GM19328 (cell line): ENCODE results near the gene CRTC1.

ENCODE experiments used
- ATAC-seq: cut with Tn5 transposase; IDR thresholded peaks from one replicate; pipeline ENCODE4 v1.9.1; 2021; ENCODE audit warnings: mild to moderate bottlenecking, moderate library complexity; ENCODE audit not compliant: unreplicated experiment

The CRTC1 gene

DNA sequence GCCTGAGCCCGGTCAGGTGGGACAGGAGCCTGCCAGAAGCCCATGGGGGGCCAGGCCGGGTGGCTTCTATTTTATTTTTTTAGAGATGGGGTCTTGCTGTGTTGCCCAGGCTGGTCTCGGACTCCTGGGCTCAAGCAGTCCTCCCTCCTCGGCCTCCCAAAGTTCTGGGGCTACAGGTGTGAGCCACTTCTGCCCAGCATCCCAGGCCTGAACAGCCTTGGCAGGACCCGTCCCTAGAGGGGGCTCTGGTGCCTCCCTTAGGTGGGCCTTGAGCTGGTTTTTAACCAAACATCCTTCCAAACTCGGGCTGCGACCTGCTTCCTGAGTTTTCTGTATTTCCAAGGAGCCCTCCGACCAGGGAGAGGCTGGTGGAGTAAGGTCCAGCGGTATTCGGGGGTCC is 97.2 kb downstream of the CRTC1 start:
- no peak for ATAC-seq

DNA sequence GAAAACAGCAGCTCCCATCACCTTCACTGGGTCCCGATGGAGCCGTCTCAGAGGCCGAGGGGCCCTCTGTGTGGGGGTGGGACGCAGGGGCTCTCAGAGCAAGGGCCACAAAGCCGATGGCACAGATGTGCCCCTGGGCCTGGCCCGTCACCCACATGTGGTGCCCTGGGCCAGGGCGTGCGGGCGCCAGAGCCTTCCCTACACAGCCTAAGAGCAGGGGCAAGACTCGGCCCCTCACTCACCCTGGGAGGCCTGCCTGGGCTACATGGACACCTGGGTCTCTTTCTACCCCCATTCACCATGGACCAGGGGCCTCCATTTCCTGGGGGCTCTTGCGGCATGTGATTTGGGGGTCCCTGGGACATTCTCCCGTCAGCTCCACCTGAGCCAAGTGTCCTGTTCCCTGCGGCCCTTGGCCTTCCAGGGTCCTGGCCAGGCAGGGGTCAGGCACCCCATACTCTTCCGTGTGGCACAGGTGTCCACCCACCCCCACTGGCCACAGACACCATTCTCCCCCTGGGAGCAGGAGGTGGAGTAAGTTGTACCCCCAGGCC is 97.6 kb downstream of the CRTC1 start:
- ATAC-seq, result no peak

DNA sequence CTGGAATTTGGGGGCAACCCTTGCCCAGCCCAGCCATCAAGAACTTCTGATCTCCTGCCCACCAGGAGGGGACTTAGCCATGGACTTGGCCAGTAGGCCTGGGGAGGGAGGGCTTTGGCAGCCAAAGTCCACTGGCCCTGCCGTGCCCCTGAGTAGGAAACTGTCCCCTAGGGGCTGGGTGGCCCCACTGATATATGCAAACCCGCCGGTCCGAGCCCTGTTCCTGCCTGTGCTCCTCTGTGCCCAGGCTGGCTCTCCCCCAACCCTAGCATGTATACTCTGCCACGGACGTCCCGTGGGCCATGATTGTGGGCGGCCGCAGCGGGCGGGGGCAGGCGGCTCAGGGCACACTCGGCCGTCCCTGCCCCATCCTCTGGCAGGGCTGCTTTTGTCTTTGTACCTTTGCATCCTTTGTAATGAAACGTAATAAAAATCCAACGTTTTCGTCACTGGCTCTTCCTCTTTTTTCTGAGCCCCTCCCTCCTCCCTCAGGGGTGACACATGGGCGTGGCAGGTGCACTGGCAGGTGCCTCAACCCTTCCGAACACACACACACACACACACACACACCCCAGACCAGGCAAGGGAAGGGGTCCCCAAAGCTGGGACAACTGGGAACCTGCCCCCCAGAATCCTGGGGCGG is 98.5 kb downstream of the CRTC1 start:
- ATAC-seq, result no peak

DNA sequence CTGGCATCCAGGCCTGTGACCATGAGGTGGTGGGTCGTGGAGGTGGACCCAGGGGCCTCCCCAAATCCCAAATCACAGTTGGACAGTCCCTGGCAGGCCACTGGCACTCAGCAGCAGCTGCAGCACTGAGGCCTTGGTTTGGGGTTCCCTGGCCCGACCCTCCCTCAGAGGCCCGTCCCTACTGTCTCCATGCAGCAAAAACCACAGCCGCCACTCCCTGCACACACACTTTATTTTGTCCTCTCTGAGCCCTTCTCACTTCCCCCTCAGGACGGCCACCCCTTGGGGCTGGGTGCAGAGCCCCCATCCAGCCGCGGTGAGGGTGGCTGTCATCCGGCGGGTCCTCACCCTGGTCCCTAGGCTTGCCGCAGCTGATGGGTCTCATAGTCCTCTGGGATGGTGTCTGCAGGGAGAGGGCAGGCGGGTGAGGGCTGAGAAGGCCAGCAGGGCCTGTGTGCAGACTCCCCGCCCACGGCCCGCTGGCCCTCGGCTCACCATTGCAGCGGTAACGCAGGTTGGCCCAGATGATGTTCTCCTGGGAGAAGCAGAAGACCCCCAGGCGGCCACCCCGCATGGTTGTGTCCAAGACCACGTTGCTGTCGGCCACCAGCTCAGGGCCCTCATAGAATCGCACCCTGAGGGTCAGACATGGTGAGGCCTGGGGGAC is 99.2 kb downstream of the CRTC1 start:
- no peak for ATAC-seq

DNA sequence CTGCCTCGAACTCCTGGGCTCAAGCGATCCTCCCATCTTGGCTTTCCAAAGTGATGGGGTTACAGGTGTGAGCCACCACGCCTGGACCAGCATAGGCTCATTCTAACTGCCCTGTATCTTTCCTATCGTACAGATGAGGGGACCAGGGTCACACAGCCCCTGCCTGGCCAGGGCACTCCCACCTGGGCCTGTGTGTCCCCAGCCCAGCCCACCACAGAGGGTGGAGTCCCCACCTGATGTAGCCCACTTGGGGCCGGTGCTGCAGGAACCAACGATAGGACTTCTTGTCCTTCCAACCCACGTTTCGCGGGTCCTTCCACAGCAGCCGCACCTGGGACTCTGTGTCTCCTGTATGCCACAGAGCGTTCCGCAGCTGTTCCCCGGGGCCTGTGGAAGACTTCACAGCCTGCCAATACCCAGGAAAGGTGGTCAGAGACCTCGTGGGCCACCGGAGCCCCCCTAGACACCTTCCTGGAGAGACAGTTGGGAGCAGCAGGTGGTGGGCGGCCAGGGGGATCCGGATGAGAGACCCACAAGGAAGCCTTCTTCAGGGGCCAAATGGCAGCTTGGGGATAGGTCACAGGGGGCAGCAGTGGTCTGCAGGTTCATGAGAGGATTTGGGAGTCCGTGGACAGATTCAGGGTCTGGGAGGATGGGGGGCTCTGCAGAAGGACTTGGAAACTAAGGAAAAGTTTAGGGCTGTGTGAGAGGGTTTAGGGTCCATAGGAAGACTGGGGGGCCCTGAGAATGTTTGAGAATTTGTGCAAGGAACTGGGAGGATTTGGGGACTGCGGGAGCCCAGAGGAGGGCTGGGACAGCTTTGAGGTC is 100.7 kb downstream of the CRTC1 start:
- no peak for ATAC-seq

DNA sequence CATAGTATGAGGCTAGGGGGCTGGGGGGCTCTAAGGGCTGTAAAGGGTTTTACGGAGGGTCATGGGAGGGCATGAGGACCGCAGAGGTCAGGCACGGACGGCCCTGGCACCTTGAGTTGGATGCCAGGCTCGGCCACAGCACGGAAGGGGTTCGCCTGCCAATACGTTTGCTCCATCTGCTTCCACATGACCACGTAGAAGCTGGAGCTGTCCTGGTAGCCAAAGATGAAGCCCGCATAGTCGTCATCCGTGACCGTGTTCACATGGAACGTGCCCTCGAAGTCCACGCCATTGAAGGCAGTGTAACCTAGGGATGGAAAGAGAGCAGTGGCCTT is 101.3 kb downstream of the CRTC1 start:
- ATAC-seq, result no peak

DNA sequence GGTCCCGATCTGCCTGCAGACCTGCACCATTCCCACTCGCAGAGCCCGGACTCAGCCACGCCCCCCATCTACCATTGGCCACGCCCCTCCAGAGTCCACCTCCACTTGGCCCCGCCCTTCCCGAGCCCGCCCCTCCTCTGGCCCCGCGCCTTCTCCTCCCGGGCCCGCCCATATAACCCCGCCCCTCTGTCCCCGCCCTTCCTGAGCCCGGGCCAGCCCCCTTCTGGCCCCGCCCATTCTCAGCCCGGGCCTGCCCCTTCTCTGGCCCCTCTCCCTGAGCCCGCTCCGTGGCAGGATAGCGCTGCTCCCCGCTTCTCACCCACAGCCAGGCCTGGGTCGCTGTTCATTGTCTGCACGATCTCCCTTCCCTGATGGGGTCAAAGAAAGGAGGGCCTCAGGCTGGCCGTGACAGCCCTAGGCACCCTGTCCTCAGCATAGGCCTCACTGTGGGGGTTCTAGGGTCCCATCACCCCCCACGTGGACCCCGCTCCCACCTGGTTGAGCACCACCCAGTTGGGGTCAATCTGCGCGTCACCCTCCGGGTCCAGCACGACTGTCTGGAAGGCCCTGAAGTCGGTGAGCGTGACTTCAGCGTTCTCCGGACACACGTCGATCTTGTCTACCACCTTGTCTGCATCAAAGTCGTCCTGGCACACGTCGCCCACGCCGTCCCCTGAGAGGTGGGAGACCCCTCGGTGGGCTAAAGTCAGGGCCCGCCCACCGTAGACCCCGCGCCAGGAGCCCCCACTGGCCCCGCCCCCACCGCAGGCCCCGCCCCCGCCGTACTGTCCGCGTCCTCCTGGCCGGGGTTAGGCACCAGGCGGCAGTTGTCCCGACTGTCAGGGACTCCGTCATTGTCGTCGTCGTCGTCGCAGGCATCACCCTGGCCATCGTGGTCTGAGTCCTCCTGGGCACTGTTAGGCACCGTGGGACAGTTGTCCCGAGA is 102.0 kb downstream of the CRTC1 start:
- no peak for ATAC-seq

DNA sequence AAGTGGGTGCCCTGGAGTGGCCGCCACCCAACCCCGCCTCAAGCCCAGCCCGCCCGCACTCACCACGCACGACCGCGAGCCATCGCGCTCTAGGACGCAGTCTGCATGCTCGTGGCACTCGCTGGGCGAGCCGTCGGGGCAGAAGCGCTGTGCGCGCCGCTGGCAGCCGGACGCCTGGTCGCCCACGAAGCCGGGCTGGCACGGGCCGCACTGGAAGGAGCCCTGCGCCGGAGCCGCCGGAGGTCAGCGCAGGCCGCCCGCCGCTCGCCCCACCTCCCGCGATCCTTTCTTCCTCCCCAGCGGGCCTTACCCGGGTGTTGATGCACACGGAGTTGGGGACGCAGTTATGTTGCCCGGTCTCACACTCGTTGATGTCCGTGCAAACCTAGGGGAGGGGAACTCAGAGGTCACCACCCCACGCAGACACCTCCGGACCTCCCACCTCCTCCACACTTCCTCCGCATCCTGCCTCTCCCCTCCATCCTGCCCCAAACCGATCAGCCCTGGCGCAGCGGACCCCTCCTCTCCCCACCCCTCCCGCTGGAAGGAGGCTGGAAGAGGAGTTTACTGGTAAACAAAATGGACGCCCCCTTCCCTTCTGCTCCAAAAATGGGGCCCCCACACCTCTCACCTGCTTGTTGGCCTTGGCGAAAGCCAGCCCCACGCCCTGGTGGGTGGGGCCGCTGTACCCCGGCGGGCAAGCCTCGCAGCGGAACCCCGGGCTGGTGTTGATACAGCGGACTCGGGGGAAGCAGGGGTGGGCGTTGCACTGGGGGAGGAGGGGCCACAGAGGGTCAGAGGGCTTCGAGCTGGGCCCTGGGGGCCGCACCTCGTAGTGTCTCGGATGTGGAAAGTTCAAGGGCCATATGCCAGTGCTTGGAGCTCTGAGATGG is 105.3 kb downstream of the CRTC1 start:
- ATAC-seq, result no peak

DNA sequence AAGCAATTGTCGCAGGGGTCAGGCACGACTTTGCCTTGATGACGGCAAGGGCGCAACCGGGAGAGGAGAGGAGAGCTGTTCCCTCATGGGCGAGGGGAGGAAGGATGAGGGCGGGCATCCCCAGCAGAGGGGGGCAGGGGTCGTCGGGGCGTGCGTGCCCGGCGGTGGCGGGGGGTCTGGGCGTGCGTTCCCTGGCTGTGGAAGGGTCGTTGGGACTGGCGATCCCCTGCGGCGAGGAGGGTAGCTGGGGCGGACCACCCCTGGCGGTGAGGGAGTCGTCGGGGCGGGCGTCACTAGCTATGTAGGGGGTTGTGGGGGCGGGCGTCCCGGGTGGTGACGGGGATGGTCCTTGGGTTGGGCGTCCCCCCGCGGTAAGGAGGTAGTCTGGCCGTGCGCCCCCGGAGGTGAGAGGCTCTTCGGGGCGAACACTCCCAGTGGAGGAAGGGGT is 106.0 kb downstream of the CRTC1 start:
- no peak for ATAC-seq

DNA sequence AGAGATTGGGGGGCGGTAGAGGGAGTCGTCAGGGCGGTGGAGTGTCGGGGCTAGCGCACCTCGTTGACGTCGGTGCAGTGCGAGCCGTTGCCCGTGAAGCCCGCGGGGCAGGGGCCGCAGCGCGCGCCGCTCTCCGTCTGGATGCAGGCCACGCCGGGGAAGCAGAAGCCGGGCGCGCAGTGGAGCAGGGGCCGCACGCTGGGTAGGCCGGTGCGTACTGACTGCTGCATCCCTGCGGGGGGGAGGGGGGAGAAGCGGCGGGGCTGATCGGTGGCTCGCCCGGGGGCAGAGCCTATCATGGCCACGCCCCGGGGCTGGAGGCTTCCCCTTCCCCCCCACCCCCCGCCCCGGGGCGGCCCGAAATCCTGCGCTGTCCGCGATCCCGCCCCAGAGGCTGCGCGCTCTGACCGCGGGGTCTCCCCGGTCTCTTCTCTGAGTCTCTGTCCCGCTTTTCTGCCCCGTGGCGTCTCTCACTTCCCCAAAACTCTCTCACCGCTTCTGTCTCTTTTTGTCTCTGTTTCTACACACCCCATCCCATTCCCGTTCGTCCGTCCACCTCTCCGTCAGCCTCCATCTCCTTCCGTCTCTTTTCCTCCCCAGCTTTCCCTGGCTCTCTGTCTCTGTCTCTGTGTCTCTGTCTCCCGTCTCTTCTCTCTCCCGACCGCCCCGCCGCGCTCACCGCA is 106.5 kb downstream of the CRTC1 start:
- ATAC-seq, result no peak

DNA sequence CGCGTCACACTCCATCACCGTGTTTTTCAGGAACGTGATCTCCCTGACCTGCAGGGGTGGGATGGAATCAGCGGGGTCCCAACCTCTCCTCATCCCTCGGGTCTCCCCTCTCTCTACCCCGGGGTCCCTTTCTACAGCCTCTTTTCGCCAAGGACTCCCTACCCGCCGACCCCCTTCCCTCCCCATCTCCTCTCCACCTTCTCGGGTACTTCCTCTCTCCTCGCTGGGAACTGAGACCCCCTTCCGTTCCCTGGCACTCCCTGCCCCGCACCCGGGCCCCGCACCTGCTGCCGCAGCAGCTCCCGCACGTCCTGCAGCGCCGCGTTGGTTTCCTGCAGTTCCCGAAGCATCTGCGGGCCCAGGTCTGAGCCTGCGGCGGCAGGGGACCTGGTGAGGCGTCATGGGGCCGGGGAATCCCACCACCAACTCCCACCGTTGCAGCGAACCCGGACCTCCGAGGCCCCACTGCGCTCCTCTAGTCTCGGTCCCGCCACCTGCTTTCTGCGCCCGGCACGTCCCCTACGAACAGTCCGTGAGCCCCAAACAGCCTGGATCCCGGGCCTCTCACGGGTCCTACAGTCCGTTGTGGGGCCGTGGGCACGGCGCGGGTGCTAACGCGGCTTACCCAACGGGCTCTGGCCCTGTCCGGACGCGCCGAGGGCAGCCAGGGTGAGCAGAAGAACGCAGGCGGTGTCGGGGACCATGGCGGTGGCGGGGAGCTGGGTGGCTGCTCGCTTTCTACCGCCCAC is 107.3 kb downstream of the CRTC1 start, which contains the start of gene COMP:
Gene COMP (minus strand): TSS at position 740 of the 749 bp plus-strand sequence. CDS start 36 bp downstream, at position 704.
- no peak for ATAC-seq

DNA sequence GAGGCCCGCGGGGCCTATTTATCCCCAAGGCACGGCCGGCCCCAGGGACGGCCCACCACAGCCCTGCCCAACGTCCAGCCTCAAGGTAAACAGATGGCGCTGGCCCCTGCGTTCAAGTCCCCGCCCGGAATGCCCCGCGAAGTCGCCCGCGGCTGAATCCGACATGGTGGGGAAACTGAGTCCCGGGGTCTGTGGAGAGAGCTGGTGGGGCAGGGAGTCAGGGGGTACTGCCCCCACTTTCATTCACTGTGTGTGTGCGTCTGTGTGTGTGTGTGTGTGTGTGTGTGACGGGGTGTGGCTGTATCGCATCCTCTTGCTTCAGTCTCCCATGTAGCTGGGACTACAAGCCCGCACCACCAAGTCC is 107.8 kb downstream of the CRTC1 start:
- no peak for ATAC-seq

DNA sequence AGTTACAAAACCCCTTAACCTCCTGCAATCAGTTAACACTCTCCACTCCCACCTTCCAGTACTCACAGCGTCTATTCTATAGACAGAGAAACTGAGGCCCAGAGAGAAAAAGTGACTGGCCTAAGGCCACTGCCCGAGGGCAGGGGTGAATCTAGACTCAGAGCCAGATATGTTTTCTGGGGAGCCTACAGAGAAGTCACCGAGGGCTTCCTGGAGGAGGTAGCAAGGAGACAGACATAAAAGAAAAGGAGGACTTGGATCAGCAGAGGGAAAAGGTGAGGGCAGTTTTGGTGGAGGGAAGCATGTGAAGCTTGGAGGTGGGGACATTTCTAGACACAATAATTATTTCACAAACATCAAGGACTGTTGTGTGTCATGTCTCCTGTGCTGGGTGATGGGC is 109.2 kb downstream of the CRTC1 start:
- no peak for ATAC-seq

DNA sequence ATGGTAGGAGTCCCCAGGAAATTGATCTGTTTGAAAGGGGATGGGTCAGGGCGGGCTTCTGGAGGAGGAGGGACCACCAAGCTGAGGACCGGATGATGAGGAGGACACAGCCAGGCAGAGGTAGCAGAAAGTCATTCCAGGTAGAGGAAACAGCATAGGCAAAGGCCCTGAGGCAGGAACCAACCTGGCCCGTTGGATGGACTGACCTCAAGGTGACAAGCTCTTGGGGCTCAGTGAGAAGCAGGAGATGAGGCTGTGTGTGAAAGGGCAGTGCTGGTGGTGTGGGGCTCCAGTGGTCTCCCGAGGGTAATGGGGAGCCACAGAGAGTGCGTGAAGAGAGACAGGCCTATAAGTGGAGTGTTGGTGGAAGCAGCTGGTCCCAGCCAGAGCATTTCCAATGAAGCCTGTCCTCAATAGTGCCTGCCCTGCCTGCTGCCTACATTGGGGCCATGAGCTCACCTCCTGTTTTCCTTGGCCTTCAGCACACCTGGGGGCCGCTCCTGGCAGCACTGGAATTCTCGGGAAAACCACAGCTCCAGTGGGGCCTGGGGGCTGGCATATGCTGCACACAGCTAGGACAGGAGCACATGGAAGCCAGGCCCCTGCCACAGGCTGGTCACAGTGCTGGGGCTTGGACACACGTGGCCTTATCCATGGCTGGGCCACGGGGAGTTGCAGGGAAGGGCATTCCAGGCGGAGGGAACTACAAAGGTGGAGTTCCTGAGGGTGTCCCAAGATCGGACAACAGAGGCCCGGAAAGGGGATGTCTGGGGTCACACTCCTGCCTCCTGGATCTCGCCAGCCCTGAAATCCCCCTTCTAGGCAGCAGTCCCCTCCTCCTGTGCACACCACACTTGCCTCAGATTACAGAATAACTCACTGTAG is 109.9 kb downstream of the CRTC1 start:
- no peak for ATAC-seq

DNA sequence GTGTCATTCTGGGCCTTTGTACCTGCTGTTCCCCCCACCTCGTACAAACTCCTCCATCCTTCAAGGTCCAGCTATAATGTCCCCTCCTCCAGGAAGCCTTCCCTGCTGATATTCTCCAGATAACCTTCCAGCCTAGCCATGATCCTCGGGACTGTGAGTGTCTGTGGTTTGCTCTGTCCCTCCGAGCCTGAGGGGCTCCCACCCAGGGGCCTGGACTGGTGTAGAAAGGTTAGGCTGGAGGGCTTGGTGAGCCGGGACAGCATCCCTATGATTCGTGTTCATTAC is 110.5 kb downstream of the CRTC1 start:
- no peak for ATAC-seq

DNA sequence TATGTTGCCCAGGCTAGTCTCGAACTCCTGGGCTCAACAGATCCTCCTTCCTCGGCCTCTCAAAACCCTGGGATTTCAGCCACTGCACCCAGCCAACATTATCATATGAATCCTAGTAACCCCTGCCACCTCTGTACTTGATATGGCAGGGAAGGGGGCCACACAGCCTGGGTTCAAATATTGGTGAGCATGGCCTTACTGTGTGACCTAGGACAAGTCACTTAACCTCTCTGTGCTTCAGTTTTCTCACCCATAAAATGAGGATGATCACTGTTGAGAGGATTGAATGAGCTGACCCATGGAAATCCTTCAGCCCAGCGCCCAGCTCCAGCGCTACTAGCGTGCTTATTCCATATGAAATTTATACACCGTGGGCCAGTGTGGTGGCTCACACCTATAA is 111.2 kb downstream of the CRTC1 start:
- no peak for ATAC-seq

DNA sequence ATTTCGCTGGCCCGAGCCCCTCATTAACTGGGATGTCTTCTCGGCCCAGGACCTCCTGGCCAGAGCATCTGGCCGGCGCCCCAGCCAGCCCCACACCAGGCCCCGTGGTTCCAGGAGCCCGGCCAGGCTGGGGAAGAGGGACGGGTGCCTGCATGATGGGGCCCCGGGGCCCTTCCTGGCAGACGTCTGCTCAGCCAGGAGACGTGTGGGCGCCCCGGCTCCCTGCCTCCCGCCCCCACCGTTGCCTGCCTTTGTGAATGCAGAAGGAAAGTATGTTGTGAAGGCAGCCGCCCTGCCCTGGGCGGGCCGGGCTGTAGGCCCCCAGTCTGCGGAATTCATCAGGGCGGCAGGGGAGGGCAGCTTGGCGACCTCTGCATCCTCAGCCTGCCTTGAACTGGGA is 112.1 kb downstream of the CRTC1 start:
- no peak for ATAC-seq

DNA sequence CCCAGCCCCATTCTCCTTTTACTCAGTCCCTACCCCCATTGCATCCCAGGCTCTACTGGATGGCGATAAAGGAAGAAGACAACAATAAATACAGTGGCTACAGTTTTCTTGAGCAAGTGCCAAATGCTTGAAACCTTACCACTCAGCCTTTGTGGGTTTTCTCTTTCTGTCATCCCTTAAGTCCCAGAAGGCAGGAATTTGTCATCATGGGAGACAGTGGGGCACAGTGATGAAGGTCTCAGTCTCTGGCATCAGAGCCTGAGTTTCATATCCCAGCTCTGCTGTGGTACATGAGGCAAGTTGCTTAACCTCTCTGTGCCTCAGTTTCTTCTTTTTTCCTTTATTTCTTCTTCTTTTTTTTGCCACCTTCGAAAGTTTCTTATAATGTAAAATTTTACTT is 112.8 kb downstream of the CRTC1 start:
- no peak for ATAC-seq
